Esophagus squamous epithelium (tissue), 4 donors: Measurements from ENCODE around the gene SSBP1.
"Not testable (repeated sequence)": the region's sequence is repeated elsewhere in the genome, so short reads cannot be mapped to it uniquely, and the experiment has no call there.

Experiments used
- POLR2A ChIP-seq, 4 donors: fragments of 450-650 bp; IDR thresholded peaks; one replicate each; pipeline ENCODE4 v1.6.1; 2017; ENCODE audit warnings: antibody characterized with exemption in 4 of 4, mild to moderate bottlenecking in 4 of 4, moderate library complexity in 3 of 4
- TF ChIP-seq, protein P1 (sequence below), 6 experiments: fragments of 450-650 bp in 4 of 6; fragments of 200-600 bp in 2 of 6; sonication (generic) in 2 of 6; IDR thresholded peaks; one replicate each; pipeline ENCODE4 v1.5.1; 2016 to 2019; ENCODE audit warnings: antibody characterized with exemption in 6 of 6, mild to moderate bottlenecking in 4 of 6, moderate library complexity in 4 of 6

DNA sequence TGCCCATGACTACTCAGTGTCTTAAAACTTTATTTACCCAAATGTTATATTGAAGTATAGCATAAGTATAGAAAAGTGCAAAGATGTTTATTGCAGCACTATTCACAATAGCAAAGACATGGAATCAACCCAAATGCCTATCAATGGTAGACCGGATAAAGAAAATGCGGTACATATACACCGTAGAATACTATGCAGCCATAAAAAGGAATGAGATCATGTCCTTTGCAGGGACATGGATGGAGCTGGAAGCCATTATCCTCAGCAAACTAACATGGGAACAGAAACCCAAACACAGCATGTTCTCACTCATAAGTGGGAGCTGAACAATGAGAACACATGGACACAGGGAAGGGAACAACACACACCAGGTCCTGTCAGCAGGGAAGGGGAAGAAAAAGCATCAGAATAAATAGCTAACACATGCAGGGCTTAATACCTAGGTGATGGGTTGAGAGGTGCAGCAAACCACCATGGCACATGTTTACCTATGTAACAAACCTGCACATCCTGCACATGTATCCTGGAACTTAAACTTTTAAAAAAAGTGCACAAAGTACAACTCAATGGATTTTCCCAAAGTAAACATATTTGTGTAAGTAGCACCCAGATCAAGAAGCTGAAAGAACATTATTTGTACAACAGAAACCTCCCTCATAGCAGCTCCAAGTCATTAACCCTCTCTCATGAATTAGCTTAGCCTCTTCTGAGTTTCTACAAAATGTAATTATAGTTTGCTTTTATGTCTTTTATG is 48.9 kb upstream of the SSBP1 start:
- not testable (repeated sequence) for TF ChIP-seq POLR2A (IDR thresholded peaks at IDR 0.05)
- TF ChIP-seq, protein P1, sequence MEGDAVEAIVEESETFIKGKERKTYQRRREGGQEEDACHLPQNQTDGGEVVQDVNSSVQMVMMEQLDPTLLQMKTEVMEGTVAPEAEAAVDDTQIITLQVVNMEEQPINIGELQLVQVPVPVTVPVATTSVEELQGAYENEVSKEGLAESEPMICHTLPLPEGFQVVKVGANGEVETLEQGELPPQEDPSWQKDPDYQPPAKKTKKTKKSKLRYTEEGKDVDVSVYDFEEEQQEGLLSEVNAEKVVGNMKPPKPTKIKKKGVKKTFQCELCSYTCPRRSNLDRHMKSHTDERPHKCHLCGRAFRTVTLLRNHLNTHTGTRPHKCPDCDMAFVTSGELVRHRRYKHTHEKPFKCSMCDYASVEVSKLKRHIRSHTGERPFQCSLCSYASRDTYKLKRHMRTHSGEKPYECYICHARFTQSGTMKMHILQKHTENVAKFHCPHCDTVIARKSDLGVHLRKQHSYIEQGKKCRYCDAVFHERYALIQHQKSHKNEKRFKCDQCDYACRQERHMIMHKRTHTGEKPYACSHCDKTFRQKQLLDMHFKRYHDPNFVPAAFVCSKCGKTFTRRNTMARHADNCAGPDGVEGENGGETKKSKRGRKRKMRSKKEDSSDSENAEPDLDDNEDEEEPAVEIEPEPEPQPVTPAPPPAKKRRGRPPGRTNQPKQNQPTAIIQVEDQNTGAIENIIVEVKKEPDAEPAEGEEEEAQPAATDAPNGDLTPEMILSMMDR (IDR thresholded peaks at IDR 0.05): not testable (repeated sequence)
